ENCODE data around the gene PIK3CG. TPM values are rescaled to one million over a fixed set of nuclear protein-coding genes. Genes with fewer than 3 reads are reported as not detected.
"Not testable (repeated sequence)": the region's sequence is repeated elsewhere in the genome, so short reads cannot be mapped to it uniquely, and the experiment has no call there.

The PIK3CG gene
- total RNA-seq, 1 experiment from 2014 or later = 2.9 TPM

GRCh38 chr7:106938803-106939202, 73.7 kb downstream of the PIK3CG start:
- DNase-seq (ENCODE audit: low spot score) = no peak

GRCh38 chr7:106944035-106944665, 79.1 kb downstream of the PIK3CG start:
- no peak for DNase-seq (ENCODE audit: low spot score)

DNA sequence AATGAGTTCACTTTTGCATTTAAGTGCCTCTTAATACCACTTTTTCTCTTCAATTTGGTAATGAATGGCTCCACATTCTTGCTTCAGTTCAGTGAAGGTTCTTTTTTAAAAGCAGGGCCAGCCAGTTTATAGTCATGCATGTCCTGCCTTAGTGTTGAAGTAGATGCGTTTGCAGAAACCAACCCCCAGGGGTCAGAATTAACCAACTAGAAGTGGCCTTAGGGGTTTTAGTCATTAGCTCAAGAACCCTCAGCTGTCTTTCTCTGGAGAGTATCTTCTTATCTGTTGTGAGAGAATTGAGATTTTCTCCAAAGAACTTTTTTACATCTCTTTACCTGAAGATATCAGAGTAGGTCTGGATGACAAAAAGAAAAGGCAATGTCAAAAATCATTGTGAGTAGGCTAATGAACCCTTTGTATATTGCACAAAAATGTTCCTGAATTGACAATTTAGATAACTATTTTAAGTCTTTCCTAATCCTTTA, 82.2 kb downstream of the PIK3CG start:
- DNase-seq (ENCODE audit: low spot score) = peak; percentile 69

- DNase-seq (ENCODE audit: low spot score) = no peak
Observed at GRCh38 chr7:106952001-106952657, 87.0 kb downstream of the PIK3CG start.

- DNase-seq (ENCODE audit: low spot score) = no peak
Observed at GRCh38 chr7:106952658-106953231, 87.7 kb downstream of the PIK3CG start.

DNA sequence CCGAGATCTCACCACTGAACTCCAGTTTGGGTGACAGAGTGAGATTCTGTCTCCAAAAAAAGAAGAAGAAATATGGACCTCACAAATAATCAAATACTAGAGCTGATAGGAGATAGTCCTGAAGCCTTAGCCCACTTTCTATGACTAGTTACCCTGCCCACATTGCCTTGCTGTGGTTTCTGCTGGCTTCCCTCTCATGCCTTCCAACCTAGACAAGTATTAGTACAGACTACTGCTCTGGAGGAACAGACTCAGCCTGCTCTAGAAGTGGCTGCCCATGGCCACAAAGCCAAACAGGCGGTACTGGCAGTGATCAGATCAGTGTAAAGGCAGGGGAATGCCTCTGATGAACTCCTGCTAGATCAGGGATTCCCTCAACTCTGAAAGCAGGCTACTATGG, 89.8 kb downstream of the PIK3CG start:
- DNase-seq (ENCODE audit: low spot score) = no peak

DNA sequence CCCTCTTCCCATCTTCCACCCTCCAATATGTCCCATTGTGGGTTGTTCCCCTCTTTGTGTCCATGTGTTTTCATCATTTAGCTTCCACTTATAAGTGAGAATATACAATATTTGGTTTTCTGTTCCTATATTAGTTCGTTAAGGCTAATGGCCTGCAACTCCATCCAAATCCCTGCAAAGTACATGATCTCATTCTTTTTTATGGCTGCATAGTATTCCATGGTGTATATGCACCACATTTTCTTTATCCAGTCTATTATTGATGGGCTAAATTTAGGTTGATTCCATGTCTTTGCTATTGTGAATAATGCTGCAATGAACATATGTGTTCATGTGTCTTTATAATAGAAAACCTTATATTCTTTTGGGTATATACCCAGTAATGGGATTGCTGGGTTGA, 90.8 kb downstream of the PIK3CG start:
- not testable (repeated sequence) for DNase-seq (ENCODE audit: low spot score)

Other genes with a start within 250 kb of the PIK3CG start
- gene CCDC71L, start 204.1 kb upstream of the PIK3CG start, total RNA-seq (2014; rRNA removed; shearing (Covaris generic)) = 9.8 and 12.5 TPM in 2 replicates
- not detected in 2 replicates for gene PRKAR2B, start 179.4 kb downstream of the PIK3CG start, total RNA-seq (2014; rRNA removed; shearing (Covaris generic))